GM19467 (cell line): ENCODE data around the gene PRR30.
"Not testable (repeated sequence)": the region's sequence is repeated elsewhere in the genome, so short reads cannot be mapped to it uniquely, and the experiment has no call there.

ENCODE experiments used
- ATAC-seq: cut with Tn5 transposase; IDR thresholded peaks from one replicate; pipeline ENCODE4 v1.9.1; 2021; ENCODE audit warnings: mild to moderate bottlenecking, moderate library complexity; ENCODE audit not compliant: unreplicated experiment

PRR30 gene

GRCh38 chr2:27130396-27130795 lies 8.8 kb downstream of the PRR30 start:
- ATAC-seq: no peak

GRCh38 chr2:27128668-27129571 lies 10.3 kb downstream of the PRR30 start:
- ATAC-seq: no peak

GRCh38 chr2:27127883-27128667 lies 11.1 kb downstream of the PRR30 start:
- ATAC-seq: no peak

GRCh38 chr2:27126252-27126710 lies 12.9 kb downstream of the PRR30 start:
- no peak for ATAC-seq

- ATAC-seq: no peak
Observed at GRCh38 chr2:27125104-27125503, 14.1 kb downstream of the PRR30 start.

GRCh38 chr2:27123302-27124150 lies 15.7 kb downstream of the PRR30 start, which contains the start of gene ABHD1:
Gene ABHD1, plus strand, starts transcription at chr2:27123815. Its CDS starts 134 bp downstream, at chr2:27123949.
- no peak for ATAC-seq

GRCh38 chr2:27122791-27123190 lies 16.4 kb downstream of the PRR30 start:
- no peak for ATAC-seq

- no peak for ATAC-seq
Observed at GRCh38 chr2:27121906-27122305, 17.3 kb downstream of the PRR30 start.

GRCh38 chr2:27119330-27119670 lies 19.9 kb downstream of the PRR30 start:
- ATAC-seq: not testable (repeated sequence)

GRCh38 chr2:27118525-27119329 lies 20.5 kb downstream of the PRR30 start, which contains the start of gene CGREF1:
Gene CGREF1, minus strand, starts transcription at chr2:27119128. Its CDS starts 14,762 bp downstream, at chr2:27104366.
- ATAC-seq: no peak

- ATAC-seq: no peak
Observed at GRCh38 chr2:27117995-27118524, 21.1 kb downstream of the PRR30 start.

GRCh38 chr2:27115519-27115918 lies 23.7 kb downstream of the PRR30 start:
- no peak for ATAC-seq

GRCh38 chr2:27111392-27112078 lies 27.7 kb downstream of the PRR30 start:
- ATAC-seq: not testable (repeated sequence)

- not testable (repeated sequence) for ATAC-seq
Observed at GRCh38 chr2:27110603-27111352, 28.4 kb downstream of the PRR30 start.

- ATAC-seq: no peak
Observed at GRCh38 chr2:27109083-27109482, 30.1 kb downstream of the PRR30 start.

- no peak for ATAC-seq
Observed at GRCh38 chr2:27108221-27108620, 31.0 kb downstream of the PRR30 start.

- ATAC-seq: no peak
Observed at GRCh38 chr2:27105981-27106380, 33.2 kb downstream of the PRR30 start.

GRCh38 chr2:27102329-27102728 lies 36.9 kb downstream of the PRR30 start:
- ATAC-seq: no peak
